Upper lobe of right lung (tissue), 1 donor: Measurements from ENCODE around the gene NT5C. TPM values are rescaled to one million over a fixed set of nuclear protein-coding genes. Genes with fewer than 3 reads are reported as not detected.

Source experiments
- ATAC-seq: fragments of 200-7000 bp; cut with Tn5 transposase; one replicate; pipeline ENCODE4 v1.9.1; 2020; ENCODE audit warnings: mild to moderate bottlenecking, moderate library complexity
- DNase-seq: peaks from one replicate; pipeline ENCODE4 v3.0.0-alpha.2; 2020
- H3K27ac ChIP-seq: fragments of 200-600 bp; one replicate; pipeline ENCODE4 v1.8.0; 2022
- H3K27me3 ChIP-seq: fragments of 200-600 bp; one replicate; pipeline ENCODE4 v1.8.0; 2022; ENCODE audit warnings: mild to moderate bottlenecking
- H3K36me3 ChIP-seq: fragments of 200-600 bp; one replicate; pipeline ENCODE4 v1.8.0; 2022
- H3K4me1 ChIP-seq: fragments of 200-600 bp; one replicate; pipeline ENCODE4 v1.8.0; 2022
- H3K4me3 ChIP-seq: fragments of 200-600 bp; one replicate; pipeline ENCODE4 v1.8.0; 2022; ENCODE audit warnings: mild to moderate bottlenecking
- H3K9me3 ChIP-seq: fragments of 200-600 bp; one replicate; pipeline ENCODE4 v1.8.0; 2022
- CTCF ChIP-seq: fragments of 200-600 bp; IDR thresholded peaks from one replicate; pipeline ENCODE4 v1.8.0; 2022; ENCODE audit warnings: antibody characterized with exemption
- intact Hi-C: fragments of 100-400 bp; cut with DNase I; formaldehyde crosslinking; loops from one replicate; pipeline ENCODE4 v1.11.0; 2022
- total RNA-seq: library from RNA; stranded (reverse); fragmentation: NEBNext Ultra II Directional; extraction: Animal tissue kit (Norgen Biotek cat#: 25700); gene quantifications from one replicate; pipeline ENCODE4 v1.2.1, GENCODE V29; 2021
- donor health status: DM: no; HTN: yes; CAD: no; lungs with severe emphysema.

Gene NT5C
- total RNA-seq, 1 donor from 2014 or later = 35.8 TPM

GRCh38 chr17:75087558-75088453 lies 43.7 kb downstream of the NT5C start, which contains the start of gene SLC16A5:
SLC16A5 (plus strand) TSS chr17:75087954; CDS start chr17:75093637, 5,683 bp downstream.
- intact Hi-C loops = no loop called here
- ATAC-seq (peak; percentile 94), DNase-seq (peak; percentile 98)
- Histone ChIP-seq H3K27me3 (no peaks in the 10 kb centered on the region), H3K36me3 (no peaks in the 10 kb centered on the region), H3K27ac (peak within 1 kb of the TSS; percentile 93), H3K4me3 (peak within 1 kb of the TSS; percentile 69), H3K4me1 (peaks cover 50% of the 10 kb centered on the region), H3K9me3 (no peaks in the 10 kb centered on the region)
- no peak for TF ChIP-seq CTCF

GRCh38 chr17:75087182-75087557 lies 44.4 kb downstream of the NT5C start:
- H3K27me3 ChIP-seq = no peaks in the 10 kb centered on the region
- H3K4me3 ChIP-seq = peak overlapping the region; percentile 69
- no peak for TF ChIP-seq CTCF
- no peak for ATAC-seq
- DNase-seq = no peak
- intact Hi-C loops = no loop called here
- H3K36me3 ChIP-seq = no peaks in the 10 kb centered on the region
- peak overlapping the region; percentile 93 for H3K27ac ChIP-seq
- H3K9me3 ChIP-seq = no peaks in the 10 kb centered on the region
- peaks cover 46% of the 10 kb centered on the region for H3K4me1 ChIP-seq

- no peak for ATAC-seq
- Histone ChIP-seq H3K4me3 (peak overlapping the region; percentile 69), H3K4me1 (peaks cover 41% of the 10 kb centered on the region), H3K27ac (peak overlapping the region; percentile 93), H3K27me3 (no peaks in the 10 kb centered on the region), H3K9me3 (no peaks in the 10 kb centered on the region), H3K36me3 (no peaks in the 10 kb centered on the region)
- TF ChIP-seq CTCF = no peak
- intact Hi-C loops = no loop called here
- DNase-seq = no peak
These were observed 44.9 kb downstream of the NT5C start for GRCh38 chr17:75086496-75087181.

GRCh38 chr17:75084039-75084660 lies 47.4 kb downstream of the NT5C start:
- H3K36me3 ChIP-seq = no peaks in the 10 kb centered on the region
- no peak overlapping the region for H3K27ac ChIP-seq
- TF ChIP-seq CTCF = no peak
- intact Hi-C loops = no loop called here
- DNase-seq = no peak
- H3K4me3 ChIP-seq = no peak overlapping the region
- no peak for ATAC-seq
- H3K27me3 ChIP-seq = no peaks in the 10 kb centered on the region
- no peaks in the 10 kb centered on the region for H3K9me3 ChIP-seq
- peaks cover 29% of the 10 kb centered on the region for H3K4me1 ChIP-seq

- Histone ChIP-seq H3K4me3 (no peak overlapping the region), H3K27ac (no peak overlapping the region), H3K36me3 (no peaks in the 10 kb centered on the region), H3K27me3 (no peaks in the 10 kb centered on the region), H3K4me1 (peaks cover 36% of the 10 kb centered on the region), H3K9me3 (no peaks in the 10 kb centered on the region)
- DNase-seq (no peak), ATAC-seq (no peak)
- no peak for TF ChIP-seq CTCF
- intact Hi-C loops = no loop called here
These were observed 48.9 kb downstream of the NT5C start for GRCh38 chr17:75082683-75083082.
